IPS-18c (cell line): ENCODE measurements around the gene VKORC1.
A peak's percentile ranks its signal among the peaks of the same experiment; 100 is the strongest.

Experiments
- H3K4me3 ChIP-seq: 2 replicates; pipeline ENCODE4 v1.7.0; 2013; ENCODE audit warnings: low read depth, mild to moderate bottlenecking, low read length, moderate library complexity; ENCODE audit not compliant: insufficient read depth
- H3K9me3 ChIP-seq: one replicate; pipeline ENCODE4 v1.6.1; 2013; ENCODE audit warnings: mild to moderate bottlenecking, low read length, moderate library complexity; ENCODE audit not compliant: control insufficient read depth, insufficient read depth

VKORC1 gene

DNA sequence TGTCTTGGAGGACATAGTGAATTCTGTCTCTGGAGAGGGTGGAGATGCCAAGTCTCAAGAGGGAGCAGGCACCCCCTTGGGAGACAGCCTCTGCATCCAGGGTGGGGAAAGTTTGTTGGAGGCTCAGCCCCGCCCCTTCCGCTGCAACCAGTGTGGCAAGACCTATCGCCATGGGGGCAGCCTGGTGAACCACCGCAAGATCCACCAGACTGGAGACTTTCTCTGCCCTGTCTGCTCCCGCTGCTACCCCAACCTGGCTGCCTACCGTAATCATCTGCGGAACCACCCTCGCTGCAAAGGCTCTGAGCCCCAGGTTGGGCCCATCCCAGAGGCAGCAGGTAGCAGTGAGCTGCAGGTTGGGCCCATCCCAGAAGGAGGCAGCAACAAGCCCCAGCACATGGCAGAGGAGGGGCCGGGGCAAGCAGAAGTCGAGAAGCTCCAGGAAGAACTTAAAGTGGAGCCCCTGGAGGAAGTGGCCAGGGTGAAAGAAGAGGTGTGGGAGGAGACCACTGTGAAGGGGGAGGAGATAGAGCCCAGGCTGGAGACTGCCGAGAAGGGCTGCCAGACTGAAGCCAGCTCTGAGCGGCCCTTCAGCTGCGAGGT, 15.2 kb downstream of the VKORC1 start:
- H3K4me3 ChIP-seq = no peak overlapping the region

DNA sequence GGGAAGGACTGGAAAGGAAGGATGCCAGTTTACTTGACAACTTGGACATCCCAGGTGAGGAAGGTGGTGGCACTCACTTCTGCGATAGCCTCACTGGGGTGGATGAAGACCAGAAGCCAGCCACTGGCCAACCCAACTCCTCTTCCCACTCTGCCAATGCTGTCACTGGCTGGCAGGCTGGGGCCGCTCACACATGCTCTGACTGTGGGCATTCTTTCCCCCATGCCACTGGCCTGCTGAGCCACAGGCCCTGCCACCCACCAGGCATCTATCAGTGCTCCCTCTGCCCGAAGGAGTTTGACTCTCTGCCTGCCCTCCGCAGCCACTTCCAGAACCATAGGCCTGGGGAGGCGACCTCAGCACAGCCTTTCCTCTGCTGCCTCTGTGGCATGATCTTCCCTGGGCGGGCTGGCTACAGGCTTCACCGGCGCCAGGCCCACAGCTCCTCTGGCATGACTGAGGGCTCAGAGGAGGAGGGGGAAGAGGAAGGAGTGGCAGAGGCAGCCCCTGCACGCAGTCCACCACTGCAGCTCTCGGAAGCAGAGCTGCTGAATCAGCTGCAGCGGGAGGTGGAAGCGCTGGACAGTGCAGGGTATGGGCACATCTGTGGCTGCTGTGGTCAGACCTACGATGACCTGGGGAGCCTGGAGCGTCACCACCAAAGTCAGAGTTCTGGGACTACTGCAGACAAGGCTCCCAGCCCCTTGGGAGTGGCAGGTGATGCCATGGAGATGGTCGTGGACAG, 15.8 kb downstream of the VKORC1 start:
- H3K9me3 ChIP-seq = no peaks in the 10 kb centered on the region
- H3K4me3 ChIP-seq = no peak overlapping the region

More for the DNA sequence above, 15.2 kb downstream of the VKORC1 start:
- no peaks in the 10 kb centered on the region for H3K9me3 ChIP-seq

DNA sequence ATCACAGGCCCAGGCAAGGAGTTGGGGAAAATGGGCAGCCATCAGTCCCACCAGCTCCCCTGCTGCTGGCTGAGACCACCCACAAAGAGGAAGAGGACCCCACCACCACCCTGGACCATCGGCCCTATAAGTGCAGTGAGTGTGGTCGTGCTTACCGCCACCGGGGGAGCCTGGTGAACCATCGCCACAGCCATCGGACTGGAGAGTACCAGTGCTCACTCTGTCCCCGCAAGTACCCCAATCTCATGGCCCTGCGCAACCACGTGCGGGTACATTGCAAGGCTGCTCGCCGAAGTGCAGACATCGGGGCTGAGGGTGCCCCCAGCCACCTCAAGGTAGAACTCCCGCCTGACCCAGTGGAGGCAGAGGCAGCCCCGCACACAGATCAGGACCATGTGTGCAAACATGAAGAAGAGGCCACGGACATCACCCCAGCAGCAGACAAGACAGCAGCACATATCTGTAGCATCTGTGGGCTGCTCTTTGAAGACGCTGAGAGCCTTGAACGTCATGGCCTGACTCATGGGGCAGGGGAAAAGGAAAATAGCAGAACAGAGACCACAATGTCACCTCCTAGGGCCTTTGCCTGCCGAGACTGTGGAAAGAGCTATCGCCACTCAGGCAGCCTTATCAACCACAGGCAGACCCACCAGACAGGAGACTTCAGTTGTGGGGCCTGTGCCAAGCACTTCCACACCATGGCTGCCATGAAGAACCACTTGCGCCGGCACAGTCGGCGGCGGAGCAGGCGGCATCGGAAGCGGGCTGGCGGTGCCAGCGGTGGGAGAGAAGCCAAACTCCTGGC, 16.8 kb downstream of the VKORC1 start:
- no peaks in the 10 kb centered on the region for H3K9me3 ChIP-seq
- H3K4me3 ChIP-seq = no peak overlapping the region

DNA sequence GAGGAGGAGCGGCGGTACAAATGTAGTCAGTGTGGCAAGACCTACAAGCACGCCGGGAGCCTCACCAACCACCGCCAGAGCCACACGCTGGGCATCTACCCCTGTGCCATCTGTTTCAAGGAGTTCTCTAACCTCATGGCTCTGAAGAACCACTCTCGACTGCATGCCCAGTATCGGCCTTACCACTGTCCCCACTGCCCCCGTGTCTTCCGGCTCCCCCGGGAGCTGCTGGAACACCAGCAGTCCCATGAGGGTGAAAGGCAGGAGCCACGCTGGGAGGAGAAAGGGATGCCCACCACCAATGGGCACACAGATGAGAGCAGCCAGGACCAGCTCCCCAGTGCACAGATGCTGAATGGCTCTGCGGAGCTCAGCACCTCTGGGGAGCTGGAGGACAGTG, 17.6 kb downstream of the VKORC1 start:
- H3K4me3 ChIP-seq = no peak overlapping the region
- no peaks in the 10 kb centered on the region for H3K9me3 ChIP-seq

DNA sequence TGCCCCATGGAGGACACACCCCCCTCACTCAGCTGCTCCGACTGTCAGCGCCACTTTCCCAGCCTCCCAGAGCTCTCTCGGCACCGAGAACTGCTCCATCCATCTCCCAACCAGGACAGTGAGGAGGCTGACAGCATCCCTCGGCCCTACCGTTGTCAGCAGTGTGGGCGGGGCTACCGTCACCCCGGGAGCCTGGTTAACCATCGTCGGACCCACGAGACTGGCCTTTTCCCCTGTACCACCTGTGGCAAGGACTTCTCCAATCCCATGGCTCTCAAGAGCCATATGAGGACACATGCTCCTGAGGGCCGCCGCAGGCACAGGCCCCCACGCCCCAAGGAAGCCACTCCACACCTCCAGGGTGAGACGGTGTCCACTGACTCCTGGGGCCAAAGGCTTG, 18.3 kb downstream of the VKORC1 start:
- no peaks in the 10 kb centered on the region for H3K9me3 ChIP-seq
- H3K4me3 ChIP-seq = no peak overlapping the region

DNA sequence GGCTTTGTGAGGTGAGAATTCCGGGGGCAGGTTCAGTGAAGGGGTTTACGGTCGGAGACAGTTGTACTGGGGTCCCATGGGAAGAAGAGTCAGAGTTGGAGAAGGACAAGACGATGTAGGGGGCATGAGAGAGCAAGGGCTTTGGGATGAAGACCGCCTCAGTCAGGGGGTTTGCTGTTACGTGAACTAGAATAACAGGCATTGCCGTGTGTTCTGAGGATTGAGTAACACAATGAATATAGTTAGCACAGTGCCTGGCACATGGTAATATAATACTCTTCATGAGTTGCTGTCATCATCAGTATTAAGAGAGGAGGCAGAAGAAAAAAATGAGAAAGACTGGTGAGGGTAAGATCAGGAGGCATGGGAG, 19.8 kb downstream of the VKORC1 start:
- peak overlapping the region; percentile 100 for H3K4me3 ChIP-seq
- H3K9me3 ChIP-seq = no peaks in the 10 kb centered on the region

DNA sequence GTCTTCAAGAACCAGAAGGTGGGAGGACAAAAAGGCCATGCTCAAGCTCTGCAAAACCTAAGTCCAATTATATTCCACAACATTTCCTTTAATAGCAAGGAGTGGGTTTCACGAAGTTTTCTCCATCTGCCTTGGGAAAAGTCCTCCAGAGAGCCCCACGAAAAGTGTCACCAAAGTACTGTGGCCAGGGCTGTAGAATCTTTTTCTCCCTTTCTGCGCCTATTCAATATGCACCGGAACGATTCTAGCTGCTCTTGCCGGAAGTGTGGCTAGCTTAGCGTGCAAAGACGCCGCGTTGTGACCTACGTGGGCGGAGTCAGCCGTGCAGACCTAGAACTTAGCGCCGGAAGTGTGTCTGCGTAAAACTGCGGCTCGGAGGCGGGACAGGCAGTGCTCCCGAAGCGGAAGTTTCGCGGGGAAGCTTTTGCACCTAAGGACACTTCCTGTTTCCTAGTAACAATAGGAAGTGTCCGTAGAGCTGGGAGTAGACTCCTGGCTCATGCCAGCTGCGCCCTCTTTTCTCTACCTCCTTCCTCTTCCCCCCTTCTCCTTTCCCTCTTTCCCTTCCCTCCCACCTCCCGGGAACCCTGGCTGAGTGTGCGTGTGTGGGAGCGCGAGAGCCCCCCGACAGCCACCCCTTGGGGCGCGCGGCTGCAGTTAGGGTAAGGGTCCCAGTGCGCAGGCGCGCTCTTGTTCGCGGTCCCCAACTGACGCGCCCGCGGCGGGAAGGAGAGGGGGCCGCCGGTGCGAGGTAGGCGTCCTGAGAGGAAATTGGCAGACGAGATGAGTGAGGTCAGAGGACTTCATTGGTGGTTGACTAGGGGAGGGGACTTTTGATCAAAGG, 20.4 kb downstream of the VKORC1 start, which contains the start of the genes ZNF646 and ZNF668:
Gene ZNF646, plus strand, starts transcription at position 453 of the 844 bp plus-strand sequence. CDS start 1,903 bp downstream, outside the sequence.
Gene ZNF668, minus strand, starts transcription at position 271 of the 844 bp plus-strand sequence. CDS start 9,781 bp downstream, outside the sequence.
- Histone ChIP-seq H3K4me3 (peak within 1 kb of the TSS; percentile 100), H3K9me3 (no peaks in the 10 kb centered on the region)

DNA sequence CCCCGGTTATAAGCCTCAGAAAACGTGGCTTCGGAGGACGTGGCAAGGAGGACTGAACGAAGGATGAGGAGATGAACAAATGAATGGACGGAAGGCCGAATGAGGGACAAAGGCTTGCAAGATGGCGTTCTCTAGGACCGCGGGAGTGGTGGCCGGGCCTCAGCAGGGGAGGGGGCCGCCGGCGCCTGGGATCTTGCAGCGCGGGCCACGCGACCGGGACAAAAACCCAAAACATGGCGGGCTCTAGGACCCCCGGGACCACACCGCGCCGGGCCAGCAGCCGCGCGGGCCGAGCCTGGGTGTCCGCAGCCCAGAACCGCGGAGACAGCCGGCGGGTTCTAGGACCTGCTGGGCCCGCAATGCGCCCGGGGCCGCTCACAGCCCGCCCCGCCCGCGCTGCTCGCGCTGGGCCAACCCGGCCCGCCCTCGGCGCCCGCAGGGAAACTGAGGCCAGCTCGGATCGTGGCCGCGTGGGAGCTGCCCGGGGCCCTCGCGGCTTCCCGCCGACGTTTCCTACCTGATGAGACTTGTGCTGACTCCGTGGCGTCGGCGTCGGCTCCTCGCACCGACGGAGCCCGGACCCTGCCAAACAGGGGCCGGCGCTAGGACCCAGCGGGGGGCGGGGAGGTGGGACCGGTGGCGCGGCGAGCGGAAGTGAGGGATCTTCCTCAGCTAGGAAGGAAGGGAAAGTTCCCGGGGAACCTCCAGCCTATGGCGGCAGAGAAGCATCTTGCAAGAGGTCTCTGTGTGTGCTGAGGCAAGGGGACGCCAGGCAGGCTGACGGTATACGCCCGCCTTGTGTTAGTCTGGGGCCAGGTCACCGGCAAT, 21.2 kb downstream of the VKORC1 start:
- H3K4me3 ChIP-seq = peak overlapping the region; percentile 100
- no peaks in the 10 kb centered on the region for H3K9me3 ChIP-seq

DNA sequence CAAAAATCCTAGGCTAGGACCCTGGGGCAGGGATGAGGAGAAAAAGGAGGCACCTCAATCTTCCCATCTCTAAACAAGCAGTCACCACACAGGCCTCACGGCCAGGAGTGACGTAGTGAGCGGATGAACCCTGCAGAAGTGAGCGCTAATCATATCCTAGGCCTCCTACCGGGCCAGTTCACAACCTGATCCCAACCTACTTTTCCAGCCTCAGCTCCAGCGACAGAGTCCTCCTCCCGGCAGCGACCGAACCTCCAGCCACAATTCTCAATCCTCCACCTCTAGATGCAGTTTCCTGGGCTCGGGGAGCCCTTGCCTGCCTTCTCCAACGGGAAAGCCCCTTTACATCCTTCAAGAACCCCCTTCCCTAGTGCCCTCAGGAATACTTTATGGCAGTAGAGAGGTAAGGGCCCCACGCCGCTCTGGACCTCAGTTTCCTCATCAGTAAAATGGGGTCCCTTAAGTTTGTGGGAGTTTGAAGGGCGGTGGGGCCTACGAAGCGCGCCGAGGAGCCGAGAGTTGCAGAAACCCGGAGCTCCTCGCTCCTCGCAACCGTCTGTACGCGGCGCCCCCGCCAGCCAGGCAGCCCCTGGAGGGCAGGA, 22.0 kb downstream of the VKORC1 start:
- H3K4me3 ChIP-seq = peak overlapping the region; percentile 100
- no peaks in the 10 kb centered on the region for H3K9me3 ChIP-seq

DNA sequence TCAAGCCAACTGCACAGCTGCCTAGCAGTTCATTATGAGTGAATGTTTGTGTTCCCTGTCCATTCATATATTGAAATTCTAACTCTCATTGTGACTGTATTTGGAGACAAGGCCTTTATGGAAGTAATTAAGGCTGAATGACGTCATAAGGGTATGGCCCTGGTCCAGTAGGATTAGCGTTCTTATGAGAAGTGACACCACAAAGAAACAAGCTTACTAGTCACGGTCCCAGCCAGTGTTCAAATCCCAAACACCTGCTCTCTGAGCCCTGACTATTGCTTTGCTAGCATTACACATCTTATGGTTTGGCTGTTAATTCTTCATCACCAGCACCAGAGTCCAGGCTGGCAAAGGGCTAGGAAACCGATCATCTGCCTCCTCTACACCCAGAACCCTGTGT, 22.7 kb downstream of the VKORC1 start:
- H3K4me3 ChIP-seq = peak overlapping the region; percentile 100; the same call in 1 of the 2 replicates
- H3K9me3 ChIP-seq = no peaks in the 10 kb centered on the region

DNA sequence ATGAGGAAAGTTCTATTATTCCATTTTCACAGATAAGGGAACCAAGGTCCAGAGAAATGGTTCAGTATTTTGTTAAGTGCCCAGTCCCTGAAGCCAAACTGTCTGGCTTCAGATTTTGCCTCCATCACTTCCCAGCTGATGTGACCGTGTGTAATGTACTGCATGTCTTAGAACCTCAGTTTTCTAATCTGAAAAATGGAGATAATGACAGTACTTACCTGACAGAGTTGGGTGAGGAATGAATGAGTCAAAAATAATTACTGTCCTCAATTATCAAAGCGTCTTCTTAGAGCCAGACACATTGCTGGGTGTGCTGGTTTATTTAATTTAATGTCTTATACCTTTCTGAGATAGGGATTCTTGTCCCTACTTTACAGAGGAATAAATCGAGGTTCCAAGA, 27.3 kb downstream of the VKORC1 start:
- no peaks in the 10 kb centered on the region for H3K9me3 ChIP-seq
- H3K4me3 ChIP-seq = no peak overlapping the region

DNA sequence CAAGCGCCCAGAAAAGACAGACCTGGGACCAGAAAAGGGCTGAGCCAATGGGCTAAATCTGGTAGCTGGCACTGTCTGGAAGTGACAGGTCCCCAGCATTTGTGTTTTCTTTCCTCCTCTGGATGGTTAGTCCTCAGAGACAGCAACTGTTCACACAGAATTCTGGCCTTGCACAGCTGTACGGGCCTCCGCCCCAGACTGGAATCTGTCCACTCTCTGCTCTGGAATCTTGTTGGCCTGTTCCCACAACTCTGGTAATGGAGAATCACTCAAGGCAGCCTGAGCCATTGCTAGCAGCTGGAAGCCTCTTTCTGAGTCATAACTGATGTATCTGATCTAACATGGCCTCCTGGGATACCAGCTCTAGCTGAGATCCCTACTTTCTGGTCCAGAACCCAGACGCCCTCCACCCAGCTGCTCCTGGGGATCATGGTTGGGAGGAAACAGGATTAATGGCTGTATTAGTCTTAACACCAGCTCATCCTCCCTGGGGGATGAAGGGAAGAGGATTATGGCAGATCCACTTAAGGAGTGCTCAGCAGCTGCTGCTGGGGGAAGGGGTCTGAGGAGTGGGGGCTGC, 29.6 kb downstream of the VKORC1 start:
- Histone ChIP-seq H3K9me3 (no peaks in the 10 kb centered on the region), H3K4me3 (no peak overlapping the region)

DNA sequence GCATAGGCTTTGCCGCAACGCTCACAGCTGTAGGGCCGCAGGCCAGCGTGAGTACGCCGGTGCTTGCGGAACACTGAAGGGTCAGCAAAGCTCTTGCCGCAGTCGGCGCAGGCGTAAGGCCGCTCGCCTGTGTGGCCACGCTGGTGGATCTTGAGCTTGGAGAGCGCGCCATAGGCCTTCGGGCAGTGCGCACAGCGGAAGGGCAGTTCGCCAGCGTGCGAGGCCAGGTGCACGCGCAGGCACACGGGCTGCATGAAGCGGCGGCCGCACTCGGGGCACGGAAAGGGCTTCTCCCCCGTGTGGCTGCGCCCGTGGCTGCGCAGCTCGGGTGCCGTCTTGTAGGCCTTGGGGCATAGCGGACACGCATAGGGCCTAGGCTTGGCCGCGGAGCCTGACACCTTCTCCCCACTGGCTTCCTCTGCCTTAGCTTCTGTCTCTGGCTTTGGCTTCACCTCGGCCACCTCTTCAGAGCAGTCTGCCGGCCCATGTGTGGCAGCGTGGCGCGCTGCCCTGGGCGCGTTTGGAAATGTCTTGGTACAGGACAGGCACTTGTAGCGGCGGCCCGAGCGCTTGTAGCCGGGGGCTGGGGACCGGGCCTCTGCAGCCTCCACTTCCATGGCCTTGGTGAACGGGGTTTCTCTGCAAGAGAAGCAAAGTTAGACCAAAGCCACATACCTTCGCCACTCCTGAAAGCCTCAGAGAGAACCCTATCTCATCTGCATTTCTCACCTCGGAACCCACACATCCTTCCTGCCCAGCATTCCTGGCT, 30.6 kb downstream of the VKORC1 start:
- no peak overlapping the region for H3K4me3 ChIP-seq
- H3K9me3 ChIP-seq = no peaks in the 10 kb centered on the region

DNA sequence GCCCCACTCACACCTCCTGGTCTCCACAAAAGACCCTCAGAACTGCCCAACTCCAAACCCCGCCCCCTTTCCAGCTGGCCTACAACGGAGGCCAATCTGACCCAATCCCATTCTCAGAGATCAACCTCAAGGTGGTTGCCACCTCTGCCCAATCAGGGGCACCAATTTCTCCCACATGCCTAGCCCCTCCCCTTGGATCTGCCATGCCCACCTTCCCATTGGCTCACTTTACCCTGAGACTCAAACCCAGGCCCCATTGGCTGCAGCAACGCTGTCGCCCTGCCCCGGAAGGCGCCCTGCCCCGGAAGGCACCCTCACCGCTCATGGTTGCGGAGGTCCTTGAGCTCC, 31.1 kb downstream of the VKORC1 start:
- no peaks in the 10 kb centered on the region for H3K9me3 ChIP-seq
- H3K4me3 ChIP-seq = no peak overlapping the region

DNA sequence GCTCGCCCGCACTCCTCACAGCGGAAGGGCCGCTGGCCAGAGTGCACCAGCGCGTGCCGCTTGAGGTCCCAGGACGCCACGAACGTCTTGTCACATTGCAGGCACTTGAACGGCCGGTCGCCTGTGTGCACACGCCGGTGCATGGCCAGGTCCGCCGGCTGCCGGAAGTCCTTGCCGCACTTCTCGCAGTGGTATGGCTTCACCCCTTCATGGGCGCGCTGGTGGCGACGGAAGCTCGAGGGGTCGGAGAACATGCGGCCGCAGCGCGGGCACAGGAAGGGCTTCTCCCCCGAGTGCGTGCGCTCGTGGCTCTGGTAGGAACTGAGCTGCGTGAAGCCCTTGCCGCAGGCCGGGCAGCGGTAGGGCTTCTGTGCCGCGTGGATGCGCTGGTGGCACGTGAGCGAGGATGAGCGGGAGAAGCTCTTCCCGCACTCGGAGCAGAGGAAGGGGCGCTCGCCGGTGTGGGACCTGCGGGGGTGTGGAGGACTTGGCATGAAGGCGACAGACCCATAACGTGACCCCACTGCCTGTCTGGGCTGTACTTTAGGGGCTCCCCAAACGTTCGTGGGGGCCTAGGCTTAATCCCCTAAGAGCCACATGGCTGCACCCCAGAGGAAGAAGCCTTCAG, 32.7 kb downstream of the VKORC1 start:
- Histone ChIP-seq H3K4me3 (no peak overlapping the region), H3K9me3 (no peaks in the 10 kb centered on the region)
